Left lung (tissue), 10 donors: ENCODE data around the gene OTOP3. TPM values are rescaled to one million over a fixed set of nuclear protein-coding genes. Genes with fewer than 3 reads are reported as not detected.

ENCODE experiments used
- ATAC-seq: fragments of 200-7000 bp; cut with Tn5 transposase; one replicate; pipeline ENCODE4 v1.9.1; 2020; ENCODE audit warnings: moderate library complexity
- DNase-seq, 4 donors: peaks; one replicate each; pipeline ENCODE4 v3.0.0-alpha.2; 2013 to 2020
- H3K27ac ChIP-seq, 2 donors: fragments of 200-600 bp; sonication (generic) in 1 of 2; one replicate each; pipeline versions ENCODE4 v1.5.0 to v1.8.0; 2020 to 2021
- H3K27me3 ChIP-seq, 2 donors: fragments of 200-600 bp; sonication (generic) in 1 of 2; one replicate each; pipeline versions ENCODE4 v1.5.0 to v1.8.0; 2020 to 2021
- H3K36me3 ChIP-seq, 2 donors: fragments of 200-600 bp; sonication (generic) in 1 of 2; one replicate each; pipeline versions ENCODE4 v1.5.0 to v1.8.0; 2020 to 2021
- H3K4me1 ChIP-seq, 2 donors: fragments of 200-600 bp; one replicate each; pipeline ENCODE4 v1.8.0; 2021
- H3K4me3 ChIP-seq, 2 donors: fragments of 200-600 bp; sonication (generic) in 1 of 2; one replicate each; pipeline versions ENCODE4 v1.5.0 to v1.8.0; 2020 to 2021; ENCODE audit warnings: mild to moderate bottlenecking in 1 of 2
- H3K9me3 ChIP-seq, 2 donors: fragments of 200-600 bp; sonication (generic) in 1 of 2; one replicate each; pipeline versions ENCODE4 v1.5.0 to v1.8.0; 2020 to 2021
- intact Hi-C, 2 donors: fragments of 100-400 bp; cut with DNase I; formaldehyde crosslinking; loops; one replicate each; pipeline versions ENCODE4 v1.11.2 to v1.14.2; 2022
- polyA plus RNA-seq, 6 donors: library from polyadenylated mRNA; unstranded; fragments of 120-200 nt; gene quantifications; one replicate each; pipeline ENCODE4 v1.2.1, GENCODE V29; 2013; ENCODE audit not compliant: insufficient read length in 6 of 6
- total RNA-seq, 2 donors: library from RNA; stranded (reverse); fragmentation: NEBNext Ultra II Directional; extraction: Animal tissue kit (Norgen Biotek cat#: 25700); gene quantifications; one replicate each; pipeline ENCODE4 v1.2.1, GENCODE V29; 2021
- TF ChIP-seq, protein P1 (sequence below), 2 donors: fragments of 200-600 bp; sonication (generic) in 1 of 2; IDR thresholded peaks; one replicate each; pipeline versions ENCODE4 v1.5.0 to v1.8.0; 2021; ENCODE audit warnings: antibody characterized with exemption in 2 of 2
- donor health status: DM: no; HTN: yes; CAD: no.
- donor health status: DM: no; HTN: no; CAD: no.

The OTOP3 gene
- total and polyA plus RNA-seq, 8 donors = not detected

DNA sequence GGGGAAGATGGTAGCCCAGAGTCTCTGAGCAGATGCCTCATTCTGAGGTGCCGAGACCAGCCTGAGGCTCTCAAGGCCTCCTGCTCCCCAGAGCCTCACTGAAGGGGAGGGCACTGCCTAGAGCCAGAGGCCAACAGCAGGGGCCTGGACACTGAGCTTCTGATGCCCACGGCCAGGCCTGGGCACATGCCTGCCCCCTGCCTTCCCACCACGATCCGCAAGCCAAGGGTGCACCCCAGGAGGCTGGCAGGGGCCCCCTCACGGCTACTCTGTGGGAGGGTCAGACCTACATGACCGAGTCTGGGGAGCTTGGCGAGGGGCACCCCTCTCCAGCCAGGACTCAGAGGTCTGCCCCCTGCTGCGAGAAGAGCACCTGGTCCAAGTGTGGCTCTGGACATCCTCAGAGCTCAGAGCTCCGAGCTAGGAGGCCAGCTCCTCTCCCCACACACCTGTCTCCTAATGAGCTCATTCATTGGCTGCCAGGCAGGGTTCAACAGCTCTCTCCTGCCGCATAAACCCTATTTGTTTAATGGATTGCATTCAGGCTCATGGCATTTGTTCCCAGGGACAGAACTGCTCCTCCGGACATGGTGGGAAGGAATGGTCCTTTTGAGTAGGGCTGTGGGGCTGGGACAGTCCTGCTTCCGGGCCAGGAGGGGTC is 13.9 kb downstream of the OTOP3 start:
- H3K36me3 ChIP-seq = peaks cover 0 to 20% of the 10 kb centered on the region in 2 donors
- TF ChIP-seq, protein P1, sequence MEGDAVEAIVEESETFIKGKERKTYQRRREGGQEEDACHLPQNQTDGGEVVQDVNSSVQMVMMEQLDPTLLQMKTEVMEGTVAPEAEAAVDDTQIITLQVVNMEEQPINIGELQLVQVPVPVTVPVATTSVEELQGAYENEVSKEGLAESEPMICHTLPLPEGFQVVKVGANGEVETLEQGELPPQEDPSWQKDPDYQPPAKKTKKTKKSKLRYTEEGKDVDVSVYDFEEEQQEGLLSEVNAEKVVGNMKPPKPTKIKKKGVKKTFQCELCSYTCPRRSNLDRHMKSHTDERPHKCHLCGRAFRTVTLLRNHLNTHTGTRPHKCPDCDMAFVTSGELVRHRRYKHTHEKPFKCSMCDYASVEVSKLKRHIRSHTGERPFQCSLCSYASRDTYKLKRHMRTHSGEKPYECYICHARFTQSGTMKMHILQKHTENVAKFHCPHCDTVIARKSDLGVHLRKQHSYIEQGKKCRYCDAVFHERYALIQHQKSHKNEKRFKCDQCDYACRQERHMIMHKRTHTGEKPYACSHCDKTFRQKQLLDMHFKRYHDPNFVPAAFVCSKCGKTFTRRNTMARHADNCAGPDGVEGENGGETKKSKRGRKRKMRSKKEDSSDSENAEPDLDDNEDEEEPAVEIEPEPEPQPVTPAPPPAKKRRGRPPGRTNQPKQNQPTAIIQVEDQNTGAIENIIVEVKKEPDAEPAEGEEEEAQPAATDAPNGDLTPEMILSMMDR (IDR thresholded peaks at IDR 0.05) = no peak
- no peak for ATAC-seq

GRCh38 chr17:74950207-74950606 is 14.5 kb downstream of the OTOP3 start:
- intact Hi-C loops = no loop called here
- Histone ChIP-seq H3K4me1 (no peaks in the 10 kb centered on the region), H3K36me3 (peaks cover 0 to 24% of the 10 kb centered on the region in 2 donors), H3K9me3 (no peaks in the 10 kb centered on the region), H3K27ac (no peak overlapping the region), H3K4me3 (no peak overlapping the region), H3K27me3 (peaks cover 0 to 27% of the 10 kb centered on the region in 2 donors)
- ATAC-seq = no peak
- TF ChIP-seq, protein P1 (IDR thresholded peaks at IDR 0.05) = no peak
- no peak for DNase-seq

More for the DNA sequence above, 13.9 kb downstream of the OTOP3 start:
- no peak overlapping the region for H3K4me3 ChIP-seq
- DNase-seq = no peak
- intact Hi-C loops = no loop called here
- H3K9me3 ChIP-seq = no peaks in the 10 kb centered on the region
- H3K27ac ChIP-seq = no peak overlapping the region
- H3K27me3 ChIP-seq = peaks cover 0 to 32% of the 10 kb centered on the region in 2 donors
- no peaks in the 10 kb centered on the region for H3K4me1 ChIP-seq

- no peak for ATAC-seq
- H3K27me3 ChIP-seq = peaks cover 0 to 18% of the 10 kb centered on the region in 2 donors
- TF ChIP-seq, protein P1 (IDR thresholded peaks at IDR 0.05) = no peak
- no peak overlapping the region for H3K4me3 ChIP-seq
- no peak for DNase-seq
- intact Hi-C loops = no loop called here
- H3K4me1 ChIP-seq = no peaks in the 10 kb centered on the region
- peaks cover 0 to 29% of the 10 kb centered on the region in 2 donors for H3K36me3 ChIP-seq
- no peak overlapping the region for H3K27ac ChIP-seq
- H3K9me3 ChIP-seq = no peaks in the 10 kb centered on the region
Observed at GRCh38 chr17:74951065-74951464, 15.4 kb downstream of the OTOP3 start.

DNA sequence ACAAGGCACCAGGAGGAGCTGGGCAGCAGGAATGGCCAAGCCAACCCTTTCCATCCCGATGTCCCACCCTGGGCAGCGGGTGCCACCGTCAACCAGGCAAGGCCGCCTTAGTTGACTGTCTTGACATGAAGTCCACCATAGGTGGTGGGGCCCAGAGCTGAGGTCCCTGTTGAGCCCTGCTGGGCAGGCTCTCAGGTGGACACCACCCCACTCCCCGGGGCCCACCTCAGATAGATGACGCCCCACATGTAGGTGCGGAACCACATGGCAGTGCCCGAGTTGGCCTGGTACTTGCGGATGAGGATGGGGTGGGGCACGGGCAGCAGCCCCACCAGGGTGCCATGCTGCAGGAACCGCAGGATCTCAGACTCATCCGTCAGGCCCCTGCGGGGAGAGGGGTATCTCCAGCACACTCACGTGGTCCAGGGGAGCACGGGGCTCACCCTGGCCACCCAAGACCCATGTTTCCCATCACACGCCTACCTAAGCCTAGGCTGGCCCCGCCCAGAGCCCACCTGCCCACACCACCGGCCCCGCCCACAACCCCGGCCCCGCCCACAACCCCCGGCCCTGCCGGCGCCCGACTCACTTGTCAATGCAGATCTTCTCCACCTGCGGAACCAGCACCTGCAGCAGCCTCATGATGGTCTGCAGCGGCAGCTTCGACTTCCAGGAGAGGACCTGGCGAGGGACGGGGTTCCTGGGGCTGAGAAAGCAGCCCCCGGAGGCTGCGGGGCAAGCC is 16.2 kb downstream of the OTOP3 start:
- TF ChIP-seq, protein P1 (IDR thresholded peaks at IDR 0.05) = no peak
- intact Hi-C loops = no loop called here
- ATAC-seq = no peak
- H3K9me3 ChIP-seq = peaks cover 0 to 6% of the 10 kb centered on the region in 2 donors
- H3K36me3 ChIP-seq = peaks cover 0 to 29% of the 10 kb centered on the region in 2 donors
- H3K4me1 ChIP-seq = no peaks in the 10 kb centered on the region
- H3K4me3 ChIP-seq = no peak overlapping the region
- H3K27ac ChIP-seq = no peak overlapping the region
- DNase-seq = no peak
- H3K27me3 ChIP-seq = peaks cover 0 to 10% of the 10 kb centered on the region in 2 donors

- peaks cover 0 to 29% of the 10 kb centered on the region in 2 donors for H3K36me3 ChIP-seq
- peaks cover 0 to 9% of the 10 kb centered on the region in 2 donors for H3K27me3 ChIP-seq
- no peak overlapping the region for H3K4me3 ChIP-seq
- DNase-seq (no peak), ATAC-seq (no peak)
- H3K4me1 ChIP-seq = no peaks in the 10 kb centered on the region
- H3K9me3 ChIP-seq = peaks cover 0 to 6% of the 10 kb centered on the region in 2 donors
- TF ChIP-seq, protein P1 (IDR thresholded peaks at IDR 0.05) = no peak
- intact Hi-C loops = no loop called here
- H3K27ac ChIP-seq = no peak overlapping the region
Observed at GRCh38 chr17:74952431-74953133, 16.9 kb downstream of the OTOP3 start.
